Measurements from ENCODE around the gene TOMM20. TPM values are rescaled to one million over a fixed set of nuclear protein-coding genes. Genes with fewer than 3 reads are reported as not detected.

TOMM20 gene
- total and polyA plus RNA-seq, 2 of the 8 experiments (the other 6 are each of a cell fraction or from before 2014, with no cell fraction given), result 71.4 to 168 TPM

GRCh38 chr1:235090406-235091069 lies 38.1 kb downstream of the TOMM20 start (continued):
- TF ChIP-seq POLR2AphosphoS5 (IDR thresholded peaks at IDR 0.05; ENCODE audit: low read depth, low read length) (peak; percentile 59; the same call in 1 of the 2 replicates), TCF12 (IDR thresholded peaks at IDR 0.05; ENCODE audit: low read depth, low read length) (peak; percentile 92), HDAC2 (IDR thresholded peaks at IDR 0.05; ENCODE audit: borderline replicate concordance in 1 of 2, low read depth in 2 of 2, low read length in 2 of 2) (peak; percentile 29 to 52; a peak in 1 of 4 replicates), POLR2A (IDR thresholded peaks at IDR 0.05; ENCODE audit: control extremely low read depth in 1 of 2, low read depth in 2 of 2, low read length in 2 of 2) (peak in 1 of 2 experiments; percentile 56; a peak in 1 of 3 replicates), HDAC6 (IDR thresholded peaks at IDR 0.05; ENCODE audit: low read depth, low read length) (no peak), EGR1 (IDR thresholded peaks at IDR 0.05; ENCODE audit: borderline replicate concordance, low read depth, low read length) (no peak), SRF (IDR thresholded peaks at IDR 0.05; ENCODE audit: low read depth, low read length) (no peak), PHF8 (conservative IDR thresholded peaks at IDR 0.05; ENCODE audit: low read depth, low read length) (no peak), FOSL1 (IDR thresholded peaks at IDR 0.05; ENCODE audit: insufficient read depth, low read depth, low read length) (no peak), BACH1 (IDR thresholded peaks at IDR 0.05; ENCODE audit: low read length) (peak; percentile 63), TAF1 (IDR thresholded peaks at IDR 0.05; ENCODE audit: low read depth, low read length) (no peak), RXRA (IDR thresholded peaks at IDR 0.05; ENCODE audit: insufficient read depth, low read depth, low read length) (no peak), CHD1 (IDR thresholded peaks at IDR 0.05; ENCODE audit: low read depth, low read length) (no peak), SIN3A (conservative IDR thresholded peaks at IDR 0.05 in 1 of 2, IDR thresholded peaks at IDR 0.05 in 1 of 2; ENCODE audit: low read depth in 1 of 2, low read length in 2 of 2) (peak; percentile 20 to 76; a peak in 2 of 4 replicates), ASH2L (IDR thresholded peaks at IDR 0.05; ENCODE audit: low read length) (no peak), NANOG (IDR thresholded peaks at IDR 0.05; ENCODE audit: insufficient read depth, low read depth, low read length, poor library complexity, severe bottlenecking) (no peak)
- TF ChIP-seq, protein P1, sequence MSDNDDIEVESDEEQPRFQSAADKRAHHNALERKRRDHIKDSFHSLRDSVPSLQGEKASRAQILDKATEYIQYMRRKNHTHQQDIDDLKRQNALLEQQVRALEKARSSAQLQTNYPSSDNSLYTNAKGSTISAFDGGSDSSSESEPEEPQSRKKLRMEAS (IDR thresholded peaks at IDR 0.05), result peak; percentile 39; the same call in 1 of the 2 replicates

Measured in H1 (cell line).